RWPE2 (cell line): ENCODE results near the gene PIP5K1B.

ENCODE experiments used
- ATAC-seq: fragments of 200-7000 bp; cut with Tn5 transposase; 3 replicates; pipeline ENCODE4 v1.9.1; 2021; ENCODE audit warnings: low read depth
- DNase-seq: peaks from one replicate; pipeline ENCODE4 v3.0.0-alpha.2; 2020; ENCODE audit warnings: low spot score
- H3K27ac ChIP-seq: fragments of 450-650 bp; 2 replicates; pipeline ENCODE4 v1.5.1; 2017; ENCODE audit warnings: mild to moderate bottlenecking; ENCODE audit not compliant: poor library complexity, severe bottlenecking
- H3K27me3 ChIP-seq: fragments of 250-450 bp; sonication (Bioruptor Pico); 2 replicates; pipeline ENCODE4 v1.5.1; 2021; ENCODE audit warnings: mild to moderate bottlenecking, moderate library complexity; ENCODE audit not compliant: insufficient read depth, poor library complexity, severe bottlenecking
- H3K36me3 ChIP-seq: fragments of 250-450 bp; sonication (Bioruptor Pico); 2 replicates; pipeline ENCODE4 v1.5.1; 2020; ENCODE audit warnings: low read depth, mild to moderate bottlenecking, moderate library complexity
- H3K4me1 ChIP-seq: fragments of 250-450 bp; sonication (Bioruptor Pico); 2 replicates; pipeline ENCODE4 v1.5.1; 2021; ENCODE audit warnings: mild to moderate bottlenecking, moderate library complexity; ENCODE audit not compliant: insufficient read depth, poor library complexity, severe bottlenecking
- H3K4me3 ChIP-seq: fragments of 250-450 bp; sonication (Bioruptor Pico); 2 replicates; pipeline ENCODE4 v1.5.1; 2021; ENCODE audit warnings: mild to moderate bottlenecking, moderate library complexity; ENCODE audit not compliant: severe bottlenecking
- H3K9me3 ChIP-seq: fragments of 250-450 bp; sonication (Bioruptor Pico); 2 replicates; pipeline ENCODE4 v1.5.1; 2021; ENCODE audit warnings: mild to moderate bottlenecking, moderate library complexity; ENCODE audit not compliant: severe bottlenecking
- TF ChIP-seq, protein P1 (sequence below): fragments of 450-650 bp; IDR thresholded peaks from one replicate; pipeline ENCODE4 v1.5.1; 2017; ENCODE audit warnings: mild to moderate bottlenecking, moderate library complexity; ENCODE audit not compliant: poor library complexity, severe bottlenecking

PIP5K1B gene

DNA sequence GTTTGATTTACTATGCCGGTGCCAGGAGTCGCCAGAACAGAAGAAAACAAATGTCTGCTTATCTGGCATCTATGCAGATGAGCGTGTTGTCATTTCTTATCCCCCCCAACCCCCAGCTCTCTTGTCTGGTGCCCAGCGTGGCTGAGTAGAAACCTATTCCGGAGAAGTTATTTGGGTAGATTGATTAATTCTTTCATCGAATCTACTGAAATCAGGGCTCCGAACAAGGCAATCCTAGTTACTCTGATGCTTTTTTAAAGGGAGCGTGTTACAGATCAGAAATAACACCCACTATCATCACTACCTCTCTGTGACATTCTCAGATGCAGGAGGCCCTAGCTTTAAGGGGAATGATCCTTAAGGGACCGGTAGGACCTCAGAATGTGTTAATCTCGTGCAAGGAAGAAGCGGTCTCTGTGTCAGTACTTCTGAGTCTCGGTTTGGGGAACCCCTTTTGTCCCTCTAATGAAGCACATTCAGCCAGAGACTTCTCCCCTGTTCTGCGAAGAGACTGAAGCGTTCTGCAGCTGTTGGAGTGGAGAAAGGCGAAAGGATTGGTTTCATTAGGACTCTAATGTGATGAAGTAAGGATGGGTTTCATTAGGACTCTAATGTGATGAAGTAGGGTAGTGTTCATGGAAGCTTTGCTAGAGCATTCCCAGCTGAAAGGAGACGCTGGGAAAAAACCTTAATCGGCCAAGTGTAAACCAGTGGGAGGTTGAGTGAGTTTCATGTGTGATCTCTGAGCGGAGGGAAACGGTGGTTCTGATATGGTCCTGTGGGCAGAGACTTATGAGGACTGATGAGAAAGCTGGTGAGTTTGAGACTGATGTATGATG, 1.5 kb downstream of the PIP5K1B start:
- Histone ChIP-seq H3K4me3 (no peak overlapping the region), H3K4me1 (peaks cover 3% of the 10 kb centered on the region), H3K27ac (no peak overlapping the region), H3K27me3 (peaks cover 74% of the 10 kb centered on the region), H3K9me3 (no peaks in the 10 kb centered on the region), H3K36me3 (no peaks in the 10 kb centered on the region)
- DNase-seq (no peak), ATAC-seq (no peak)
- TF ChIP-seq, protein P1, sequence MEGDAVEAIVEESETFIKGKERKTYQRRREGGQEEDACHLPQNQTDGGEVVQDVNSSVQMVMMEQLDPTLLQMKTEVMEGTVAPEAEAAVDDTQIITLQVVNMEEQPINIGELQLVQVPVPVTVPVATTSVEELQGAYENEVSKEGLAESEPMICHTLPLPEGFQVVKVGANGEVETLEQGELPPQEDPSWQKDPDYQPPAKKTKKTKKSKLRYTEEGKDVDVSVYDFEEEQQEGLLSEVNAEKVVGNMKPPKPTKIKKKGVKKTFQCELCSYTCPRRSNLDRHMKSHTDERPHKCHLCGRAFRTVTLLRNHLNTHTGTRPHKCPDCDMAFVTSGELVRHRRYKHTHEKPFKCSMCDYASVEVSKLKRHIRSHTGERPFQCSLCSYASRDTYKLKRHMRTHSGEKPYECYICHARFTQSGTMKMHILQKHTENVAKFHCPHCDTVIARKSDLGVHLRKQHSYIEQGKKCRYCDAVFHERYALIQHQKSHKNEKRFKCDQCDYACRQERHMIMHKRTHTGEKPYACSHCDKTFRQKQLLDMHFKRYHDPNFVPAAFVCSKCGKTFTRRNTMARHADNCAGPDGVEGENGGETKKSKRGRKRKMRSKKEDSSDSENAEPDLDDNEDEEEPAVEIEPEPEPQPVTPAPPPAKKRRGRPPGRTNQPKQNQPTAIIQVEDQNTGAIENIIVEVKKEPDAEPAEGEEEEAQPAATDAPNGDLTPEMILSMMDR = no peak

DNA sequence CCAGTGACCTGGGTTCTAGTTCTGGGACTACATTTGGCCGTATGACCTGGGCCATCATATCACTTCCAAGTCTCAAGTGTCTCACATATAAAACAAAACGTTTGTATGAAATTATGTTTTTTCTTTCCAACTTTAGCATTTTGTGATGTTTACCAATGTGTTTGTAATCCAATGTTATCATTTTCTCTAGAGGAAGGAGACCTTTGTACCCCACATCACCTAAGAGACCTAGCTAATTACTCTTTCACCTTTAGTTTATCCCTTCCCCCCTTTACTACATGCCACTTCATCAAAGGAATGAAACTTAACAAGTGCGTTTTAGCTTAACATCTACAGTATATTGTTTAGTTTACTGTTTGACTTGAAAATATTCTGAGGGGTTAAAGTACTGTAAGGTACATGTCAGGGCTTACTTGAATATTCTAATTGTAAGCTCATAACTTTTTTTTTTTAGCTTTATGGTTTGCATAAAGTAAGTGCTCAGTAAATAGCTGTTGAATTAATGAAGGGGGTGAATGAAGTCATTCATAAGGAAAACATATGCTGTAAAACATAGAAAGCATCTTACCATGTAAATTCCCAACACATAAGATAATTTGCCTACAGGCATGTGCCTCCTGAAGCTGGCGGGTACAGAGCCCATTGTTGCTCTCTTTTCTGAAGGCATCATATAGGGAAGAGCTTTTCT, 2.9 kb downstream of the PIP5K1B start:
- Histone ChIP-seq H3K27me3 (peaks cover 65% of the 10 kb centered on the region), H3K4me1 (peaks cover 3% of the 10 kb centered on the region), H3K4me3 (no peak overlapping the region), H3K27ac (no peak overlapping the region), H3K9me3 (no peaks in the 10 kb centered on the region), H3K36me3 (no peaks in the 10 kb centered on the region)
- DNase-seq (no peak), ATAC-seq (no peak)
- TF ChIP-seq, protein P1 = no peak

DNA sequence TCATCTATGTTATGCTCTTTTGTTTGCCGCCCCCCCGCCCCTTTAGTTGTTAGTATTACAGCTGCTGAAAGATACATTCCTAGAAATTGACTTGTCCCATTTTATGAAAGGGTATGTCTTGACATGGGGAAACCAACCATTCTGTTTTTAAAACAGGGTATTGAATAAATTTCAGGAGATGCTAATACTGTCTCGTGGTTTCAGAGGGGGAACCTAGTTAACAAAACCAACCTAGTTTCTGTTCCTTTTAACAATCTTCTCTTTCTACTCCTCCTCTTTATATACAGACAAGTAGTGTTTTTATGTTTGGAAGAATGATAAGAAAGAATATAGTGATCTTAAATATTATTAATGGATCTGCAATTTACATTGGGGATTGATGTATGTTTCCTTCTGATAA, 3.5 kb downstream of the PIP5K1B start:
- Histone ChIP-seq H3K36me3 (no peaks in the 10 kb centered on the region), H3K27ac (no peak overlapping the region), H3K4me1 (peaks cover 3% of the 10 kb centered on the region), H3K27me3 (peaks cover 60% of the 10 kb centered on the region), H3K9me3 (no peaks in the 10 kb centered on the region), H3K4me3 (no peak overlapping the region)
- ATAC-seq (no peak), DNase-seq (no peak)
- TF ChIP-seq, protein P1 = no peak

DNA sequence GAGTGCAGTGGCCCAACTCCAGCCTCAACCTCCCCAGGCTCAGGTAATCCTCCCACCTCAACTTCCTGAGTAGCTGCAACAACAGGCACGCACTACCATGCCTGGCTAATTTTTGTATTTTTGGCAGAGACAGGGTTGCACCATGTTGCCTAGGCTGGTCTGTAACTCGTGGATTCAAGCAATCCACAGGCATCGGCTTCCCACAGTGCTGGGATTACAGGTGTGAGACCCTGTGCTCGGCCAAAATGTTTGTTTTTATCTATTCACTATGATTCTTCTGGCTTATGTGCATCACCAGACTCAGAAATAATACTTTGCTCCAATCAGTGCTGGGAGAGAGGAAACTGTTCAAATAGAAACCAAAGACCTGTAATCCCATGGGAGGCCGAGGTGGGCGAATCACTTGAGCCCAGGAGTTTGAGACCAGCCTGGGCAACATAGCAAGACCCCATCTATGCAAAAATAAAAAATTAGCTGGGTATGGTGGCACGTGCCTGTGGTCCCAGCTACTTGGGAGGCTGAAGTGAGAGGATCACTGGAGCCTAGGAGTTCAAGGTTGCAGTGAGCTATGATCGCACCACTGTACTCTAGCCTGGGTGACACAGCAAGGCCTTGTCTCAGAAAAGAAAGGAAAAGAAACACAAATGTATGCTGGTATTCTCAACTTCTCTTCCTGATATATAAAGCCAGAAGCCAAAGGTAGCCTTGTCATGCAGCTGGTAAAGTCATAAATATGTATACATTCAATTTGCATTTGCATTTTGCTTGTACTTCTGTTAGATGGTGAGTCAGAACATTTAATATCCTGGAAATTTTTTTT, 4.5 kb downstream of the PIP5K1B start:
- no peaks in the 10 kb centered on the region for H3K36me3 ChIP-seq
- ATAC-seq = no peak
- no peaks in the 10 kb centered on the region for H3K9me3 ChIP-seq
- H3K27ac ChIP-seq = no peak overlapping the region
- no peak for DNase-seq
- peaks cover 3% of the 10 kb centered on the region for H3K4me1 ChIP-seq
- peaks cover 50% of the 10 kb centered on the region for H3K27me3 ChIP-seq
- TF ChIP-seq, protein P1 = no peak
- no peak overlapping the region for H3K4me3 ChIP-seq
